OCI-LY7 (cell line): ENCODE measurements around the gene HMX3. TPM values are rescaled to one million over a fixed set of nuclear protein-coding genes. Genes with fewer than 3 reads are reported as not detected.

Source experiments
- BruUV-seq: library from RNA; stranded (reverse); fragments of 400-500 nt; replicated peaks from 2 replicates; lab custom pipeline; 2021; lab: Mats Ljungman, UMichigan
- CTCF ChIA-PET: fragments of 300-600 bp; sonication (Branson Sonifier 250); formaldehyde crosslinking; loops from one replicate; lab custom pipeline; 2022; ENCODE audit warnings: antibody characterized with exemption; ENCODE audit not compliant: unreplicated experiment; lab: Charles Lee
- POLR2A ChIA-PET: fragments of 300-600 bp; sonication (Branson Sonifier 250); formaldehyde crosslinking; loops from one replicate; lab custom pipeline; 2022; ENCODE audit warnings: antibody characterized with exemption; lab: Charles Lee
- DNase-seq: peaks from one replicate; pipeline ENCODE4 v3.0.0-alpha.2; 2015; ENCODE audit warnings: low spot score
- H2AFZ ChIP-seq: fragments of 200-600 bp; sonication (generic), shearing (Covaris generic); 2 replicates; pipeline ENCODE4 v1.6.1; 2014; ENCODE audit warnings: mild to moderate bottlenecking, antibody characterized with exemption, low read length, moderate library complexity
- H3K27ac ChIP-seq: fragments of 200-600 bp; sonication (generic); 2 replicates; pipeline ENCODE4 v1.5.1; 2014; ENCODE audit warnings: mixed run types, low read depth, mild to moderate bottlenecking, moderate library complexity, low read length, inconsistent platforms; ENCODE audit not compliant: poor library complexity, severe bottlenecking
- H3K36me3 ChIP-seq: fragments of 200-600 bp; sonication (generic); 2 replicates; pipeline ENCODE4 v1.6.1; 2014; ENCODE audit warnings: mild to moderate bottlenecking, antibody characterized with exemption, low read length, moderate library complexity, mixed read lengths; ENCODE audit not compliant: insufficient read depth
- H3K4me1 ChIP-seq: fragments of 200-600 bp; sonication (generic); 2 replicates; pipeline ENCODE4 v1.5.1; 2014; ENCODE audit warnings: mild to moderate bottlenecking, low read length; ENCODE audit not compliant: insufficient read depth, poor library complexity, severe bottlenecking
- H3K4me2 ChIP-seq: fragments of 200-600 bp; sonication (generic); 2 replicates; pipeline ENCODE4 v1.6.1; 2014; ENCODE audit warnings: mild to moderate bottlenecking, low read length
- H3K4me3 ChIP-seq: fragments of 200-600 bp; sonication (generic); 2 replicates; pipeline ENCODE4 v1.5.1; 2014; ENCODE audit warnings: mild to moderate bottlenecking, low read depth, low read length; ENCODE audit not compliant: poor library complexity, severe bottlenecking
- H3K79me2 ChIP-seq: fragments of 200-600 bp; sonication (generic); 2 replicates; pipeline ENCODE4 v1.6.1; 2016; ENCODE audit warnings: low read depth, mild to moderate bottlenecking, low read length, moderate library complexity, mixed read lengths; ENCODE audit not compliant: insufficient read depth
- H3K9me2 ChIP-seq: fragments of 200-600 bp; sonication (generic); 2 replicates; pipeline ENCODE4 v1.6.1; 2016; ENCODE audit warnings: mild to moderate bottlenecking, low read length, mixed read lengths; ENCODE audit not compliant: insufficient read depth
- H3K9me3 ChIP-seq: fragments of 200-600 bp; sonication (generic); 2 replicates; pipeline ENCODE4 v1.6.1; 2014; ENCODE audit warnings: mild to moderate bottlenecking, mixed run types, low read length, mixed read lengths
- H4K20me1 ChIP-seq: fragments of 200-600 bp; sonication (generic); 2 replicates; pipeline ENCODE4 v1.6.1; 2014; ENCODE audit warnings: mild to moderate bottlenecking, antibody characterized with exemption, low read length, moderate library complexity, mixed read lengths; ENCODE audit not compliant: insufficient read depth
- CTCF ChIP-seq: fragments of 200-600 bp; sonication (generic); conservative IDR thresholded peaks from 2 replicates; pipeline ENCODE4 v1.5.1; 2014; ENCODE audit warnings: mild to moderate bottlenecking, antibody characterized with exemption, low read length, moderate library complexity, mixed read lengths
- EZH2phosphoT487 ChIP-seq: fragments of 200-600 bp; sonication (generic); IDR thresholded peaks from 2 replicates; pipeline ENCODE4 v1.6.1; 2018; ENCODE audit warnings: low read depth, borderline replicate concordance, mild to moderate bottlenecking, mixed run types, antibody characterized with exemption, low read length, moderate library complexity, mixed read lengths
- intact Hi-C: fragments of 100-400 bp; cut with micrococcal nuclease; formaldehyde crosslinking; loops from one replicate; pipeline ENCODE4 v1.10.0; 2022; ENCODE audit not compliant: unreplicated experiment
- total RNA-seq, 2 experiments: library from RNA; depleted of rRNA in 1 of 2; stranded (reverse); fragments of >200 nt in 1 of 2; shearing (Covaris generic) in 1 of 2; gene quantifications; 2 replicates each; pipeline ENCODE4 v1.2.3, GENCODE V29; 2014 to 2022

The HMX3 gene
- total RNA-seq, 2 experiments from 2014 or later: 0.44 TPM; not detected in 1

- no TSS peak for BruUV-seq
- Histone ChIP-seq H3K4me1 (peaks cover 5% of the 10 kb centered on the region), H3K4me2 (no peak overlapping the region), H3K9me3 (no peaks in the 10 kb centered on the region), H3K36me3 (no peaks in the 10 kb centered on the region), H2AFZ (no peak overlapping the region), H4K20me1 (no peaks in the 10 kb centered on the region), H3K4me3 (no peak overlapping the region), H3K79me2 (no peaks in the 10 kb centered on the region), H3K27ac (no peak overlapping the region), H3K9me2 (no peaks in the 10 kb centered on the region)
- no peak for DNase-seq
- POLR2A ChIA-PET: interaction anchor here (0.9 kb wide), 1 partner anchor 330 kb away, joined by 4 read pairs; no protein-coding TSS in a partner anchor
- TF ChIP-seq CTCF (no peak), EZH2phosphoT487 (no peak)
- CTCF ChIA-PET: interaction anchor here (0.6 kb wide), 1 partner anchor 847 kb away, joined by 3 read pairs; no protein-coding TSS in a partner anchor
- intact Hi-C loops: no loop called here
Observed at GRCh38 chr10:123143162-123143824, 7.5 kb downstream of the HMX3 start.

- Histone ChIP-seq H3K36me3 (no peaks in the 10 kb centered on the region), H3K4me1 (peaks cover 5% of the 10 kb centered on the region), H3K9me2 (no peaks in the 10 kb centered on the region), H3K4me3 (no peak overlapping the region), H3K27ac (no peak overlapping the region), H3K9me3 (no peaks in the 10 kb centered on the region), H3K4me2 (no peak overlapping the region), H2AFZ (no peak overlapping the region), H4K20me1 (no peaks in the 10 kb centered on the region), H3K79me2 (no peaks in the 10 kb centered on the region)
- POLR2A ChIA-PET: interaction anchor here (0.9 kb wide), 1 partner anchor 329 kb away, joined by 4 read pairs; no protein-coding TSS in a partner anchor
- intact Hi-C loops: no loop called here
- no peak for DNase-seq
- CTCF ChIA-PET: interaction anchor here (0.5 to 0.6 kb wide), 2 partner anchors 9 to 847 kb away, joined by 3 read pairs; no protein-coding TSS in a partner anchor
- no TSS peak for BruUV-seq
- TF ChIP-seq CTCF (no peak), EZH2phosphoT487 (no peak)
Observed at GRCh38 chr10:123143825-123144168, 8.0 kb downstream of the HMX3 start.
